ENCODE measurements around the gene FBL.

- TF ChIP-seq CTCF (conservative IDR thresholded peaks at IDR 0.05; ENCODE audit: low read depth, low read length) (no peak), EZH2 (IDR thresholded peaks at IDR 0.05; ENCODE audit: borderline replicate concordance, low read depth, low read length, poor library complexity, severe bottlenecking) (no peak)
These were observed 14.5 kb downstream of the FBL start for GRCh38 chr19:39831679-39832078.
